NCI-H524 treated with DMSO at 0.1 percent for 48 hours (cell line): Measurements from ENCODE around the gene TRPC1.

Source experiments
- DNase-seq: peaks from one replicate; lab custom pipeline; 2025; lab: John Stamatoyannopoulos, UW

Gene TRPC1

DNA sequence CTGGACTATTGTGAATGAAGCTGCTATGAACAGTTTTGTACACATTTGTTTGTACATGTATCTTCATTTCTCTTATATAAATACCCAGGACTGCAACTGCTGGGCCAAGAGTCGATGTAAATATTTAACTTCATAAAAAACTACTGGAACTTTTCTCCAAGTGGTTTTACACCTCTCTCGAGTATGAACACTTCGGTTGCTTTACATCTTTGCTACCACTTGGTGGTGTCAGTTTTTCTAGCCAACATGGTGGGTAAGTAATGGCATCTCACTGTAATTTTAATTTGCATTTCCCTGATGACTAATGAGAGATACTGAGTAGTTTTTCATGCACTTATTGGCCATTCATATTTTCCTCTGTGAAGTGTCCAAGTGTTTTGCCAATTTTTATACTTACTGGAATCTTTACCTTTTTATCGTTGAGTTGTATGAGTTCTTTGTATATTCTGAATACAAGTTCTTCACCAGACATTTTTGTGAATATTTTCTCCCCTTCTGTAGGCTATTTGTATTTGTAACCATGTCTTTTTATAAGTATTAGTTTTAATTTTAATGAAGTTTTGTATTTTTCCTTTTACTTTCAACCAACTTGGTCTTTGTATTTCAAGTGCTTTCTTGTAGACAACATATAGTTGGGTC, 120.6 kb downstream of the TRPC1 start:
- no peak for DNase-seq

GRCh38 chr3:142846779-142847577, 123.1 kb downstream of the TRPC1 start:
- no peak for DNase-seq

GRCh38 chr3:142849148-142849547, 125.3 kb downstream of the TRPC1 start:
- no peak for DNase-seq

DNA sequence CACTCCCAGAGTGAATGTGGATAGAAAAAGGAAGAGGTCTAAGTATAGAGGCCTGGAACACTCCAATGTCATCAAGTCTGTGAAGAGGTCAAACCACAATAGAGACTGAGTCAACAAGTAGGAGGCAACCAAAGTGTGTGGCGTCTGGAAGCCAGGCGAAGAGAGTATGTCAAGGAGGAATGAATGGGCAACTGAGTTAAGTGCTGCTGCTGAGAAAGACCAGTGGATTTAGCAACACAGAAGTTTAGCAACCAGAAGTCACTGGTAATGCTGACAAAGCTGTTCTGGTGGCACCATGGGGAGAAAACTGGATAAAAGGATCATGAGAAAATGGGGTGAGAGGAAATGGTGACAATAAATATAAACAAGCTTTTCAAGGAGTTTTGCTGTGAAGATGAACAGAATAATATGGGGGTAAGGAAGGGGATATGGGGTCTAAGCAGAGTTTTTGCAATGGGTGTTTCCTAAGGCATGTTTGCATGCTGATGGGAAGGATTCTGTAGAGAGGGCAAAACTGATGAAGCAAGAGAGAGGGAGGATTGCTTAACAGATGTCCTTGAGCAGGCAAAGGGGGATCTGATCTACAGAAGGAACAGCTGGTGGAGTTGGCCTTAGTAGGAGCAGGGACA, 126.7 kb downstream of the TRPC1 start:
- DNase-seq = no peak

DNA sequence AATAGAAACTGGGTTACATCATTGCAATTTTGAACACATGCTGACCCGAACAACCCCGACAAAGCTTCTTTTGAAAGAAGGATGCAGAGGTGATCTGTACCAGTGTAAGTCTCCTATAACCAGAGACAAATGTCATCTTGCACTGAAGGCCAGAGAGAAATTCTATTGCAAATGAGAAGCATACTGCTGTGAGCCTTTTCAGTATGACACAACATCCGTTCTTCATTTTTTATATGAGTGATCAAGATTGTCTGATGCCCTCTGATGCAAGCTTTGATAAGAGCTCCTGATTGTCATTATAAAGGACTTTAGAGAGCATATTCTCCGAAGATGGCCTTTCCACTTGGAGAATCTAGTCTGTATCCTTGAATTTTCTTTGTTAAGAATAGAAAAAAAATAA, 128.2 kb downstream of the TRPC1 start:
- DNase-seq = no peak

DNA sequence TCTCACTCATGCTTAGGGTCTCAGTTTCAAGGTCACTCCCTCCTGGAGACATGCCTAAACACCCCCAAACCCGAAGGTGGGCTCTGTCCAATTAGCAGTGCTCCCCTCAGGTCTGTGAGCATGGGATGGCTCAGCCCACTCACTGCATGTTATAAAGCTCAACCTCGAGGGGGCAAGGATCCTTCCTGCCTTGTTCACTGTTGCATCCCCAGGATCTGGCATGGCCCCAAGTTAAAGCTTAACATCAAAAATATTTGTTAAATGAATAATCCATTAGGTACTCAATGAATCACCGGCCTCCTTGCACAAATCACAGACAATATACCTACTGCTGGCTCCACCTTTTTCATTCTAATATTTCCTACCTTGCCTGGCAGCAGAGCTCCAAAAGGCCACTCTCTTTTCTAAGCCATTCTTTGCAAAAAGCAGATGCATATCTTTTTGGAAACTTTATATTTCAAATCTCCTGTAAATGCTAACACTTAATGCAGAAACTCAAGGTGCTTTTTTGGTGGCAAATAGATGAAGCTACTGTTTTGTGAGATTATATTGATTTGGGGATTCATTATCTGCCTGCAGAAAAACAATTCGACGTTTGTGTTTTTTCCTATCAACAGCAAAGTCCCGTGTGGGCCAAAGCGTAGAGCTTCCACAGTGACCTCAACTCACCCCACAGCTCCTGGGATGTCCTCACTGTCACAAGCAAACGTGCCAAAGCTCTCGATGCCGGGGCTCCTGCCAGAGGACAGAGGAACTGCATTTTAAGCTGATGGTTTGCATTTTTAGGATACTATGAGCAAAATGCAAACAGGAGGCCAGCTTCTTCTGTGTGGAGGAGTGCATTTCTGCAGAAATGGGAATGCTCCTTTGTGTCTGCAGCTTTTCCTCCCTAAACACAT, 129.7 kb downstream of the TRPC1 start:
- DNase-seq = no peak

- DNase-seq = peak; percentile 90
Observed at GRCh38 chr3:142857056-142857455, 133.2 kb downstream of the TRPC1 start.
